NCI-H2107 (cell line): Measurements from ENCODE around the gene TTLL7.

Source experiments
- DNase-seq: peaks from one replicate; lab custom pipeline; 2025; lab: John Stamatoyannopoulos, UW

The TTLL7 gene

GRCh38 chr1:83816836-83817235, 182.1 kb downstream of the TTLL7 start:
- no peak for DNase-seq

GRCh38 chr1:83815330-83815729, 183.6 kb downstream of the TTLL7 start:
- DNase-seq: no peak
